ENCODE measurements around the gene PEX13. TPM values are rescaled to one million over a fixed set of nuclear protein-coding genes. Genes with fewer than 3 reads are reported as not detected.

Gene PEX13, protein sequence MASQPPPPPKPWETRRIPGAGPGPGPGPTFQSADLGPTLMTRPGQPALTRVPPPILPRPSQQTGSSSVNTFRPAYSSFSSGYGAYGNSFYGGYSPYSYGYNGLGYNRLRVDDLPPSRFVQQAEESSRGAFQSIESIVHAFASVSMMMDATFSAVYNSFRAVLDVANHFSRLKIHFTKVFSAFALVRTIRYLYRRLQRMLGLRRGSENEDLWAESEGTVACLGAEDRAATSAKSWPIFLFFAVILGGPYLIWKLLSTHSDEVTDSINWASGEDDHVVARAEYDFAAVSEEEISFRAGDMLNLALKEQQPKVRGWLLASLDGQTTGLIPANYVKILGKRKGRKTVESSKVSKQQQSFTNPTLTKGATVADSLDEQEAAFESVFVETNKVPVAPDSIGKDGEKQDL
- total RNA-seq (2021), result 20.7 and 22.5 TPM in 2 replicates
- Bru-seq, nascent RNA, result percentile 80 among the genes with signal in this experiment
- BruChase-seq, experiment 1, labeled RNA remaining after a 2-hour chase, result percentile 85 among the genes with signal in this experiment
- BruChase-seq, experiment 2, labeled RNA remaining after a 6-hour chase, result percentile 79 among the genes with signal in this experiment
- long read RNA-seq, full-length matches to known transcripts, result 22 of 32 reads
- long read RNA-seq, partial matches to known transcripts, result 4 of 32 reads
- long read RNA-seq, other reads (novel, unspliced or antisense), result 6 of 32 reads

DNA sequence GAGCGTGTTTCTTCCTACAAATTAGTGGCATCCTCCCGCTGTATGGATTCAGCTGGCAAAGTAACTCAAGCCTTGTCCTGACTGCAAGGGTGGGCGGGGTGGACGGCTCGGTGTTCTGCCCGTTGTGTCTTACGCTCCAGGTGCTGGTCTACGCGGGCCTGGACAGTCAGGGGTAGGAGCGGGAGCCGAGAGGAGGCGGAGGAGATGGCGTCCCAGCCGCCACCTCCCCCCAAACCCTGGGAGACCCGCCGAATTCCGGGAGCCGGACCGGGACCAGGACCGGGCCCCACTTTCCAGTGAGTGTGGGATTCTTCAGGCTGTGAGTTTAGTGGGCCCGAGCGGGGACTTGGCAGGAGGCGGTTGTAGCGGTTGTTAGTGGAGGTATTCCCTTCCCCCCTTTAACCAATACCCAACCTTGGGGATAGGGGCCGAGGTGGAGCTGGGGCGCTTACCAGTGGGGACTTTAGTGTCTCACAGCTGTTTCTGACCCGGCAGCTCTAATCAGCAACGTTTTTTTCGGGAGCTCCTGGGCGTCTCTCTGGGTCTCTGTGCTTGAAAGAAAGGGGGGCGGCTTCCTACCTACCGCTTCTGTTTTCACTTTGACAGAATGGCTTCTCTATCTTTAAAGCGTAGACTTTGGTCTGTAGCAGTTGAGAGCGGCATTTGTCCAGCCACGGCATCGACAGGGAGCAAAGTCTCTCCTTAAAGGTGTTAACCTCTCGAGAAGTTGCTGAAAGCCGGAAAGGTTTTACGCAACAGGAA lies at the start of gene PEX13, which contains the start of gene PUS10:
PEX13 (plus strand) TSS at position 165 of the 762 bp plus-strand sequence; CDS start at position 205, 40 bp downstream.
PUS10 (minus strand) TSS at position 700 of the 762 bp plus-strand sequence. CDS start 6,365 bp downstream, outside the sequence.
- no peaks in the 10 kb centered on the region for H3K9me3 ChIP-seq (ENCODE audit: low read depth, low read length, poor library complexity, severe bottlenecking)
- no peak for TF ChIP-seq EZH2 (IDR thresholded peaks at IDR 0.05; ENCODE audit: borderline replicate concordance, low read depth, low read length, poor library complexity, severe bottlenecking)
- TF ChIP-seq, protein P1, sequence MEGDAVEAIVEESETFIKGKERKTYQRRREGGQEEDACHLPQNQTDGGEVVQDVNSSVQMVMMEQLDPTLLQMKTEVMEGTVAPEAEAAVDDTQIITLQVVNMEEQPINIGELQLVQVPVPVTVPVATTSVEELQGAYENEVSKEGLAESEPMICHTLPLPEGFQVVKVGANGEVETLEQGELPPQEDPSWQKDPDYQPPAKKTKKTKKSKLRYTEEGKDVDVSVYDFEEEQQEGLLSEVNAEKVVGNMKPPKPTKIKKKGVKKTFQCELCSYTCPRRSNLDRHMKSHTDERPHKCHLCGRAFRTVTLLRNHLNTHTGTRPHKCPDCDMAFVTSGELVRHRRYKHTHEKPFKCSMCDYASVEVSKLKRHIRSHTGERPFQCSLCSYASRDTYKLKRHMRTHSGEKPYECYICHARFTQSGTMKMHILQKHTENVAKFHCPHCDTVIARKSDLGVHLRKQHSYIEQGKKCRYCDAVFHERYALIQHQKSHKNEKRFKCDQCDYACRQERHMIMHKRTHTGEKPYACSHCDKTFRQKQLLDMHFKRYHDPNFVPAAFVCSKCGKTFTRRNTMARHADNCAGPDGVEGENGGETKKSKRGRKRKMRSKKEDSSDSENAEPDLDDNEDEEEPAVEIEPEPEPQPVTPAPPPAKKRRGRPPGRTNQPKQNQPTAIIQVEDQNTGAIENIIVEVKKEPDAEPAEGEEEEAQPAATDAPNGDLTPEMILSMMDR (conservative IDR thresholded peaks at IDR 0.05; ENCODE audit: low read depth, low read length), result no peak
- no peaks in the 10 kb centered on the region for H3K36me3 ChIP-seq (ENCODE audit: insufficient read depth, low read length, poor library complexity, severe bottlenecking)
- BruUV-seq (replicated peaks), result no TSS peak
- ChIA-PET CTCF (no interaction called here), POLR2A (ENCODE audit: low non-redundant PET) (no interaction called here)
- peak; percentile 48 for DNase-seq (ENCODE audit: low spot score)
- H3K4me3 ChIP-seq (ENCODE audit: low read depth, low read length, poor library complexity, severe bottlenecking), result peak within 1 kb of the TSS; percentile 77
- no peaks in the 10 kb centered on the region for H3K27me3 ChIP-seq (replicated peaks; ENCODE audit: insufficient read depth, low read depth, low read length, poor library complexity)
- peaks cover 15% of the 10 kb centered on the region for H3K4me1 ChIP-seq (ENCODE audit: insufficient read depth, low read length, poor library complexity, severe bottlenecking)
- intact Hi-C loops (cut with micrococcal nuclease; ENCODE audit: unreplicated experiment), result no loop called here
- H3K27ac ChIP-seq (ENCODE audit: low read depth, low read length, poor library complexity, severe bottlenecking), result peak within 1 kb of the TSS; percentile 93

DNA sequence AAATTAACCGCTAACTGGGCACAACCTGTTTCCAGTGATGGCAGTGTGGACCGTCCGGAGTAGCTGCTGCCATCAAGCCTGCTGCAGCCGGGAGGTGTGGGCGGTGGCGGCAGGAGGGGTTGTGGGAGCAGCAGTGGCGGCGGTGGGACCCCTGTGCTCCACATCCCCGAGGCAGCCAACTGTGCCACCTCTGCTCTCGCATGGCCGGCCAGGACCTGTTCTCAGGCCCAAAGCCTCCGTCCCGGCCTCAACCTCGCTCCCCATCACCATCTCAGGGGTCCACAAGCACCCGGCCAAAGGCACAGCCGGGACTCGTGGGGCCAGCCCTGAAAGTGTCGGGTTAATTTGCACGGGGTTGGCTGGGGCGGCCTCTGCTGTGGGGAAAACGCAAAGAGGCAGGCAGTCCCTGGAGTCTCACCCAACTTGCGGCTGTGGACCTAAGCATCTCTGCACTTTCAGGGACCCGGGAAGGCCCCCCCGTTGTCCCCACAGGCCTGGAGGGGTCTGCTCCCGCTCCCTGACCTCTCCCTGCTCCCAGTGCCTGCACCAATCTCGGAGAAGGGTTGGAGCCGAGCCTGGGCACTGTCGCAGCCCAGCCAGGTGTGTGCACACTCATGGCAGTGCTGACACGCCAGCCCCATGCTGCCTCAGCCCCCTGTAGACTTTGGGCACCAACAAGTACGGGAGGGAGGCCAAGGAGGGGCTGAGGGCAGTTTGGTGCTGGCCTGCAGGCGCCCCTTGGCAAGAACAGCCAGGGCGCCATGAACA lies 44.4 kb upstream of the PEX13 start:
- intact Hi-C loops (cut with micrococcal nuclease; ENCODE audit: unreplicated experiment), result no loop called here
- POLR2A ChIA-PET (ENCODE audit: low non-redundant PET), result no interaction called here
- Histone ChIP-seq H3K4me3 (ENCODE audit: low read depth, low read length, poor library complexity, severe bottlenecking) (no peak overlapping the region), H3K27me3 (replicated peaks; ENCODE audit: insufficient read depth, low read depth, low read length, poor library complexity) (no peaks in the 10 kb centered on the region), H3K36me3 (ENCODE audit: insufficient read depth, low read length, poor library complexity, severe bottlenecking) (no peaks in the 10 kb centered on the region), H3K4me1 (ENCODE audit: insufficient read depth, low read length, poor library complexity, severe bottlenecking) (no peaks in the 10 kb centered on the region), H3K9me3 (ENCODE audit: low read depth, low read length, poor library complexity, severe bottlenecking) (no peaks in the 10 kb centered on the region), H3K27ac (ENCODE audit: low read depth, low read length, poor library complexity, severe bottlenecking) (no peak overlapping the region)
- no peak for TF ChIP-seq EZH2 (IDR thresholded peaks at IDR 0.05; ENCODE audit: borderline replicate concordance, low read depth, low read length, poor library complexity, severe bottlenecking)
- TF ChIP-seq, protein P1 (conservative IDR thresholded peaks at IDR 0.05; ENCODE audit: low read depth, low read length), result no peak
- BruUV-seq (replicated peaks), result no TSS peak
- no peak for DNase-seq (ENCODE audit: low spot score)
- CTCF ChIA-PET, result no interaction called here

DNA sequence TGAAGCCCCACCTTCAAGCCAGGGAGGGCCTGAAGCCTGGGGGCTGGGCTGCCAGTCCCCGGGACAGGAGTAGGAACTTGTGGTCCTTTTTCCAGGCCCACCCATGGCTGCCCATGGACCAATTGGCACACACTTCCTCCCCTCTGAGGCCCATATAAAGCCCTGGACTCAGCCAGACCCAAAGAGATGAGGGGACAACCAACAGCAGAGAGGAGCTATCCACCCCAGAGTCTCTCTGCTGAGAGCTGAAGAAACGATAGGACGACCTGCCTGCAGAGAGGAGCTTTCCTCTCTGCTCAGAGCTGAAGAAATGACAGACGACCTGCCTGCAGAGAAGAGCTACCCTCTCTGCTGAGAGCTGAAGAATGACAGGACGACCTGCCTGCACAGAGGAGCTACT lies 43.8 kb upstream of the PEX13 start:
- Histone ChIP-seq H3K4me1 (ENCODE audit: insufficient read depth, low read length, poor library complexity, severe bottlenecking) (no peaks in the 10 kb centered on the region), H3K27me3 (replicated peaks; ENCODE audit: insufficient read depth, low read depth, low read length, poor library complexity) (no peaks in the 10 kb centered on the region), H3K27ac (ENCODE audit: low read depth, low read length, poor library complexity, severe bottlenecking) (no peak overlapping the region), H3K9me3 (ENCODE audit: low read depth, low read length, poor library complexity, severe bottlenecking) (no peaks in the 10 kb centered on the region), H3K36me3 (ENCODE audit: insufficient read depth, low read length, poor library complexity, severe bottlenecking) (no peaks in the 10 kb centered on the region), H3K4me3 (ENCODE audit: low read depth, low read length, poor library complexity, severe bottlenecking) (no peak overlapping the region)
- CTCF ChIA-PET, result no interaction called here
- BruUV-seq (replicated peaks), result no TSS peak
- DNase-seq (ENCODE audit: low spot score), result no peak
- TF ChIP-seq EZH2 (IDR thresholded peaks at IDR 0.05; ENCODE audit: borderline replicate concordance, low read depth, low read length, poor library complexity, severe bottlenecking), result no peak
- TF ChIP-seq, protein P1 (conservative IDR thresholded peaks at IDR 0.05; ENCODE audit: low read depth, low read length), result no peak
- POLR2A ChIA-PET (ENCODE audit: low non-redundant PET), result no interaction called here
- intact Hi-C loops (cut with micrococcal nuclease; ENCODE audit: unreplicated experiment), result no loop called here
